ENCODE data around the gene MAML1. TPM values are rescaled to one million over a fixed set of nuclear protein-coding genes. Genes with fewer than 3 reads are reported as not detected.

The MAML1 gene
- total and polyA plus RNA-seq, 10 of the 15 experiments (the other 5 are each of a cell fraction or from before 2014, with no cell fraction given): 0.42 to 23.9 (median 7.3) TPM

GRCh38 chr5:179731791-179732411 lies 721 bp upstream of the MAML1 start (continued):
- TF ChIP-seq CEBPZ (IDR thresholded peaks at IDR 0.05; ENCODE audit: low read depth, low read length): no peak
- TF ChIP-seq RAD51 (IDR thresholded peaks at IDR 0.05): no peak
- TF ChIP-seq MYC (IDR thresholded peaks at IDR 0.05; ENCODE audit: insufficient read depth, insufficient read length, insufficient replicate concordance, low read length, severe bottlenecking): no peak
- no peak for TF ChIP-seq CBFB (IDR thresholded peaks at IDR 0.05; ENCODE audit: low read depth)
- no peak for TF ChIP-seq ZNF217 (IDR thresholded peaks at IDR 0.05)
- no peak for TF ChIP-seq FOXK2 (IDR thresholded peaks at IDR 0.05)
- TF ChIP-seq SIN3A (IDR thresholded peaks at IDR 0.05; ENCODE audit: low read depth, low read length): no peak
- no peak for TF ChIP-seq ZNF207 (IDR thresholded peaks at IDR 0.05; ENCODE audit: borderline replicate concordance)
- no peak for TF ChIP-seq HCFC1 (IDR thresholded peaks at IDR 0.05; ENCODE audit: low read length)
- no peak for TF ChIP-seq NFXL1 (IDR thresholded peaks at IDR 0.05; ENCODE audit: borderline replicate concordance)
- TF ChIP-seq ATF7 (IDR thresholded peaks at IDR 0.05; ENCODE audit: low read depth): no peak
- TF ChIP-seq SKIL (IDR thresholded peaks at IDR 0.05; ENCODE audit: low read depth, poor library complexity, severe bottlenecking): no peak
- no peak for TF ChIP-seq CHD1 (IDR thresholded peaks at IDR 0.05; ENCODE audit: low read depth, low read length)
- TF ChIP-seq YBX1 (IDR thresholded peaks at IDR 0.05): no peak
- no peak for TF ChIP-seq CBX3 (IDR thresholded peaks at IDR 0.05; ENCODE audit: borderline replicate concordance, low read depth)
- TF ChIP-seq KAT2A (conservative IDR thresholded peaks at IDR 0.05; ENCODE audit: control insufficient read depth, low read depth, low read length): no peak
- peak; percentile 61 for TF ChIP-seq JUNB (IDR thresholded peaks at IDR 0.05)
- no peak for TF ChIP-seq EP300 (IDR thresholded peaks at IDR 0.05; ENCODE audit: borderline replicate concordance in 1 of 2, control insufficient read depth in 1 of 2, low read depth in 2 of 2, low read length in 2 of 2)
- no peak for TF ChIP-seq CEBPB (IDR thresholded peaks at IDR 0.05; ENCODE audit: borderline replicate concordance in 1 of 2, low read depth in 2 of 2, low read length in 2 of 2)
- TF ChIP-seq ZBED1 (IDR thresholded peaks at IDR 0.05; ENCODE audit: borderline replicate concordance): peak; percentile 2; the same call in 1 of the 2 replicates
- TF ChIP-seq NKRF (conservative IDR thresholded peaks at IDR 0.05): 0 out of 2 replicates have a peak, but pooled peaks have one; percentile 15
- TF ChIP-seq RELA (IDR thresholded peaks at IDR 0.05; ENCODE audit: borderline replicate concordance, partially characterized antibody): no peak
- no peak; the same call in 1 of the 2 replicates for TF ChIP-seq EED (IDR thresholded peaks at IDR 0.05; ENCODE audit: low read depth)
- TF ChIP-seq FOXM1 (IDR thresholded peaks at IDR 0.05; ENCODE audit: low read depth, low read length): peak; percentile 77
- TF ChIP-seq IRF4 (IDR thresholded peaks at IDR 0.05; ENCODE audit: low read depth, low read length): no peak
- no peak for TF ChIP-seq HDAC2 (IDR thresholded peaks at IDR 0.05)
